Uterus (tissue), 4 donors: ENCODE data around the gene STUM. TPM values are rescaled to one million over a fixed set of nuclear protein-coding genes. Genes with fewer than 3 reads are reported as not detected.

ENCODE experiments used
- DNase-seq, 2 donors: peaks; one replicate each; pipeline ENCODE4 v3.0.0-alpha.2; 2019 to 2020
- H3K27ac ChIP-seq, 2 donors: fragments of 200-600 bp; sonication (generic); 1 replicate in 1 of 2; 2 replicates in 1 of 2; pipeline ENCODE4 v1.5.1; 2016 to 2018
- H3K27me3 ChIP-seq, 2 donors: fragments of 200-600 bp; sonication (generic); one replicate each; pipeline ENCODE4 v1.5.1; 2018 to 2019; ENCODE audit warnings: control low read depth in 1 of 2
- H3K36me3 ChIP-seq, 2 donors: fragments of 200-600 bp; sonication (generic); one replicate each; pipeline ENCODE4 v1.5.1; 2019; ENCODE audit warnings: control low read depth in 1 of 2
- H3K4me1 ChIP-seq, 2 donors: fragments of 200-600 bp; sonication (generic); one replicate each; pipeline ENCODE4 v1.5.1; 2018 to 2019; ENCODE audit warnings: control low read depth in 1 of 2
- H3K4me3 ChIP-seq, 2 donors: fragments of 200-600 bp; sonication (generic); 1 replicate in 1 of 2; 2 replicates in 1 of 2; pipeline ENCODE4 v1.5.1; 2018 to 2019; ENCODE audit warnings: mild to moderate bottlenecking in 1 of 2
- H3K9me3 ChIP-seq, 2 donors: fragments of 200-600 bp; sonication (generic); one replicate each; pipeline ENCODE4 v1.5.1; 2019; ENCODE audit warnings: control low read depth in 1 of 2
- CTCF ChIP-seq, 4 experiments: fragments of 200-600 bp in 2 of 4; fragments of 450-650 bp in 2 of 4; sonication (generic) in 2 of 4; IDR thresholded peaks; one replicate each; pipeline ENCODE4 v1.5.1; 2016 to 2019; ENCODE audit warnings: antibody characterized with exemption in 4 of 4, mild to moderate bottlenecking in 2 of 4, moderate library complexity in 1 of 4
- POLR2A ChIP-seq, 2 donors: fragments of 450-650 bp; IDR thresholded peaks; one replicate each; pipeline ENCODE4 v1.6.1; 2016; ENCODE audit warnings: antibody characterized with exemption in 2 of 2, mild to moderate bottlenecking in 1 of 2, moderate library complexity in 1 of 2
- intact Hi-C: fragments of 100-400 bp; cut with DNase I; formaldehyde crosslinking; loops from one replicate; pipeline ENCODE4 v1.15.1; 2023; ENCODE audit warnings: low total_unique reads
- total RNA-seq, 4 donors: library from RNA; depleted of rRNA in 3 of 4; stranded (reverse); fragments of >200 nt in 3 of 4; gene quantifications; one replicate each; pipeline versions ENCODE4 v1.1.0 to v1.2.4, GENCODE V29; 2014 to 2023
- donor health status: DM: yes; HTN: yes; CAD: no.

STUM gene
- total RNA-seq, 4 donors from 2014 or later = 0.88 to 9.1 (median 2.2) TPM

DNA sequence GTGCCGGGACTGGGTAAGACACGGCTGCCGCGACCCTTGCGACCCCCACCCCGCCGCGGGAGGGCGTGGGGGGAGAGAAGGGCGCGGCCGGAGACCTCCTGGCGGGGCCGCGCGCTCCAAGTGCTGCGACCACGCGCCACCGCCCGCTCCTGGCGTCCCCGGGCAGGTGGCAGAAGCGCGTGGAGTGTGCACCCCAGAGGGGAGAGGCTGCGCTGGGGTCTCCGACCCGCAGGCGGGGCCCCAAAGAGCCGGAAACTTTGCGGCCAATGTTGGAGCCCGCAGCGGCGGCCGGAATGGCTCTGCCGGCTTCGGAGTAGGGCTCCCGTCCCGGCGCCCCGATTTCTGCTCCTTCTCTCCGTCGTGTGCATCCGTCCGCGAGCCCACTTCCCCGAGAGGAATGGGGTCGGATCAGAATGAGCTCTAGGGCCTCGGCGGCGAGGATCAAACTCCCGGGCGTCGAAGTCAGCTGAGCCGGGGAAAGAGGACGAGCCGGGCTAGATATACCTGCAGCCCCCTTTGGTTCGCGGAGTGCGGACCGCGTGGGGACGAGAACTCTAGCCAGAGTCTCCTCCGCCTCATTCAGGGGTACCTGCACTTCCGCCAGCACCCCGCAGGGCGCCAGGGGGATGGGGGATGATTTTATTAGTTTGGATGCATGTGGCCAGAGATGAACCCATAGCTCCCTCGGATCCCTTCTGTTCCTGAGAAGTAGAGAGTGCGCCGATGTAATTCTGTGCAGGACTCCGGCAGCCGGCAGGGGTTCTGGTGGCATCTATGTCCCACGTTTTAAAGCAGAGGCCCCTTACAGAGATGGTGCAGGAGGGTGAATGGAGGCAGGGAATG lies 751 bp downstream of the STUM start:
- Histone ChIP-seq H3K36me3 (no peaks in the 10 kb centered on the region), H3K4me3 (peak overlapping the region; percentile 29 to 55), H3K4me1 (peaks cover 4 to 5% of the 10 kb centered on the region in 2 donors), H3K27me3 (no peaks in the 10 kb centered on the region), H3K9me3 (no peaks in the 10 kb centered on the region), H3K27ac (peak overlapping the region; percentile 65 to 72)
- TF ChIP-seq POLR2A (IDR thresholded peaks at IDR 0.05) (no peak), CTCF (IDR thresholded peaks at IDR 0.05) (no peak)
- DNase-seq = peak in 1 of 2 donors; percentile 32
- intact Hi-C loops = loop anchor here (10.0 kb wide), 2 partner anchors 55 to 285 kb away; no protein-coding TSS in a partner anchor

DNA sequence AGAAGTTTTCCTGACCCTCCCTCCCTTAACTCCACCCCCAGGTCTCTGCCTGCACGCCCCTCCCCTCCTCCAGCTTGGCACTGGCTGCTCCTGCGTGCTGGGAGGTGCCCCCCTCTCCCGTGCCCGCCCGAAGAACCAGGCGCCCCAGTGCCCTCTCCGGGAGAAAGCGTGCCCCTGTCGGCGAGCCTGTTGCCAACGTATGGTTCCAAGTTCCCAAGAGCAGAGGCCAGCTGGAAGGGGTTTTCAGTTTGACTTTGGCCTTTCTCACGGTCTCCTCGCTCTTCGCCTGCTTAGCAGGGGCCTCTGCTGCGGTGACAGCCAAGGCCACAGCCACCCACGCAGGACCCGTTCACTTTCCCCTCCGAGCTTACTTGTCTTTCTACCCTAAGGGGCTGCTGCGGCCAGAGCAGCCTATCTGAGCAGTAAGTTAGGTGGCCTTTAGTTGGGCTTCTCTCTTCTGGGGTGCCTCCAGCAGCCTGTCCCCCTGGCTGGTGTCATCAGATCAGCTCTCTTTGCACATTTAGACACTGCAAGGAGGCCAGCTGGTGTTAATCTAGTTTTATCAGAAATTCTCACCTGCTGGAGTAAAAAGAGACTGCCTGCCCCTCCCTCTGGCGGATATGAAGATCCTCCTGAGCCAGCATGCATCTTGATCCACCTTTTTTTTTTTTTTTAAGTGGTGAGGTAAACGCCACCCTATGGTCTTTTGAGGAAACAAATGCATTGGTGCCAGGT lies 1.5 kb downstream of the STUM start:
- peak in 1 of 2 donors; percentile 17 for TF ChIP-seq POLR2A (IDR thresholded peaks at IDR 0.05)
- peak in 1 of 4 experiments; percentile 18 for TF ChIP-seq CTCF (IDR thresholded peaks at IDR 0.05)
- peak overlapping the region; percentile 65 to 72 for H3K27ac ChIP-seq
- no peaks in the 10 kb centered on the region for H3K27me3 ChIP-seq
- peaks cover 4 to 5% of the 10 kb centered on the region in 2 donors for H3K4me1 ChIP-seq
- DNase-seq = peak; percentile 40 to 60
- peak overlapping the region; percentile 29 to 55 for H3K4me3 ChIP-seq
- H3K36me3 ChIP-seq = no peaks in the 10 kb centered on the region
- intact Hi-C loops = loop anchor here (10.0 kb wide), 2 partner anchors 55 to 285 kb away; no protein-coding TSS in a partner anchor
- no peaks in the 10 kb centered on the region for H3K9me3 ChIP-seq

DNA sequence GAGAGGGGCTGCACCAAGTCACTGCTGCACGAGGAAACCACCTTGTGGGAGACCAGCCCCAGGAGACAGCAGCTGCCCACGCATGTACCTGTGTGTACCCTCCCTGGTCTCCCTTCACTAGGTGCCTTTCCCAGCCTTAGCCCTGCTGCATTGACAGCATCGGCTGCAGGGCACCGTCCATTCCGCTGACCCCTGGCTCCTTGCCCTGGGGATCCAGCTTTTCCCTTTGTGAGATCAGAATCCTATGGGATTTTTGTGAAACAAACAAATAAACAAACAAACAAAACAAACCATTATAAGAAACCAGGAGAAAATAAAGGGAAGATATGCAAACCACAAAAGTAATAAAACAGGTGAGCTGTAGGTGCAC lies 2.1 kb downstream of the STUM start:
- Histone ChIP-seq H3K27me3 (no peaks in the 10 kb centered on the region), H3K9me3 (no peaks in the 10 kb centered on the region), H3K36me3 (no peaks in the 10 kb centered on the region), H3K27ac (peak overlapping the region in 1 of 2 donors; percentile 65), H3K4me1 (peaks cover 4 to 5% of the 10 kb centered on the region in 2 donors), H3K4me3 (no peak overlapping the region)
- TF ChIP-seq CTCF (IDR thresholded peaks at IDR 0.05) = no peak
- TF ChIP-seq POLR2A (IDR thresholded peaks at IDR 0.05) = no peak
- intact Hi-C loops = no loop called here
- DNase-seq = no peak

GRCh38 chr1:226551299-226551698 lies 2.7 kb downstream of the STUM start:
- Histone ChIP-seq H3K27ac (peak overlapping the region in 1 of 2 donors; percentile 51), H3K4me1 (peaks cover 4 to 5% of the 10 kb centered on the region in 2 donors), H3K9me3 (no peaks in the 10 kb centered on the region), H3K36me3 (no peaks in the 10 kb centered on the region), H3K27me3 (no peaks in the 10 kb centered on the region), H3K4me3 (no peak overlapping the region)
- DNase-seq = peak in 1 of 2 donors; percentile 46
- intact Hi-C loops = no loop called here
- TF ChIP-seq CTCF (IDR thresholded peaks at IDR 0.05) = no peak
- no peak for TF ChIP-seq POLR2A (IDR thresholded peaks at IDR 0.05)

- intact Hi-C loops = no loop called here
- DNase-seq = no peak
- Histone ChIP-seq H3K4me1 (peaks cover 4 to 5% of the 10 kb centered on the region in 2 donors), H3K27ac (peak overlapping the region; percentile 26 to 51), H3K9me3 (no peaks in the 10 kb centered on the region), H3K36me3 (no peaks in the 10 kb centered on the region), H3K4me3 (no peak overlapping the region), H3K27me3 (no peaks in the 10 kb centered on the region)
- TF ChIP-seq POLR2A (IDR thresholded peaks at IDR 0.05) = no peak
- TF ChIP-seq CTCF (IDR thresholded peaks at IDR 0.05) = no peak
Observed at GRCh38 chr1:226552061-226552460, 3.5 kb downstream of the STUM start.
